ENCODE data around the gene LEF1.

The LEF1 gene

GRCh38 chr4:108168671-108169523 is at the start of gene LEF1:
Gene LEF1, minus strand, starts transcription at chr4:108168932. Its CDS starts 1,165 bp downstream, at chr4:108167767.
- DNase-seq (ENCODE audit: low read depth, low spot score): peak; percentile 42

- no peak for DNase-seq (ENCODE audit: low read depth, low spot score)
These were observed 47.8 kb upstream of the LEF1 start for GRCh38 chr4:108216510-108216909.

- no peak for DNase-seq (ENCODE audit: low read depth, low spot score)
These were observed 46.3 kb upstream of the LEF1 start for GRCh38 chr4:108215055-108215454.

GRCh38 chr4:108213723-108214122 is 45.0 kb upstream of the LEF1 start:
- DNase-seq (ENCODE audit: low read depth, low spot score): no peak

DNA sequence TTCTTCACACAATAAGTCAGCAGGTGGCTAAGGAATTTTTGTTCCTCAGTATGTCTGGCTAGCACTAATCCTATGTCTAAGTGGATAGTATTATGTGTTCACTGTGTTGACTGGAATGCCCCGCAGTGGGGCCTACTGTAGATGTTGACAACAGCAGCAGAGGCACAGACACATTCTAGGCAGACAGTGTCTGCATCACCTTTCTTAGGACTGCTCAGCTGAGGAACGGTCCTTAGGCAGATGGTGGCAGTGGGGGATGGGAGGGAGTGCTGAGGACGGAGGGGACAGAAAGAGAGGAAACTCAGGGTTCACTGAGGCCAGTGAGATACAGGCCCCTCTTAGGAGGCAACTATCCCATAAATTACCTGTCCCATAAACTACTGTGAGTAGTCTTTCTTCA is 44.6 kb upstream of the LEF1 start:
- DNase-seq (ENCODE audit: low read depth, low spot score): no peak

GRCh38 chr4:108210989-108211835 is 42.5 kb upstream of the LEF1 start:
- DNase-seq (ENCODE audit: low read depth, low spot score): no peak

GRCh38 chr4:108209489-108209888 is 40.8 kb upstream of the LEF1 start:
- DNase-seq (ENCODE audit: low read depth, low spot score): no peak

GRCh38 chr4:108205859-108206258 is 37.1 kb upstream of the LEF1 start:
- no peak for DNase-seq (ENCODE audit: low read depth, low spot score)

- DNase-seq (ENCODE audit: low read depth, low spot score): no peak
These were observed 35.8 kb upstream of the LEF1 start for GRCh38 chr4:108204518-108204917.

DNA sequence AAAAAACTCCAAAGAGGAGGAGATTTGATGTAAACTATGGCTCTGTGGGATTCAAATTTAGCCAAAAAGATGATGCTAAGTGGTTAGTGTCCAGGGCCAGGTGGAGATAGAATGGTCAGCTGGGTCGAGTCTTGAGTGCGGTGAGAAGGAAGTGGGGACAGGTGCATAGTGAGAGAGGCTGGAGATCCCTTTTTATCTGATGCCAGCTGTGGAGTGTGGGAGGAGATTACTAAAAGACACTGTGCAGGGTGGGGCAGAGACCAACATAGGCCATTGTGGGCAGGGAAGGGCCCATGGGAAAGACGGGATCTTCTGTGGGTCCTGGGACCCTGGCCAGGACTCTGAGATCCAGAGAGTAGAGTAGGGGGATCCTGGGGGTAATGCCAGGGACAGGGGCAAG is 34.6 kb upstream of the LEF1 start:
- no peak for DNase-seq (ENCODE audit: low read depth, low spot score)

DNA sequence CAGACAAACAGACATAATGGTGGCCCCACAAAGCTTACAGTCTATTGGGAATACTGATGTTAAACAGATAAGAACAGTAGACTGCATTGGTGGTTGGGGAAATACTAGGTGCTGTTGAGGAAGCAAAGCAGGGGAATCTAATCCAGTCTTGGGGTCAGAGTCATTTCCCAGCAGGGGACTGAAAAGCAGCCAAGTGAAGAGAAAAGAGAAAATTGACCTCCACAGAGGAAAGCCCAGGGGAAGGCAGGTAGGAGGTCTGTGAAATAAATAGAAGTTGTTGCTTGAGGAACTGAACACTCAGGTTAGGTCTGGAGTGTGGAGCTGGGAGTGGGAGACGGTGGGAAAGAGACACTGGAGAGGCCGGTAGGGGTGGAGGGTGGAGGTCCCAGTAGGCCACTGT is 33.0 kb upstream of the LEF1 start:
- no peak for DNase-seq (ENCODE audit: low read depth, low spot score)

- DNase-seq (ENCODE audit: low read depth, low spot score): no peak
These were observed 31.1 kb upstream of the LEF1 start for GRCh38 chr4:108199881-108200280.

DNA sequence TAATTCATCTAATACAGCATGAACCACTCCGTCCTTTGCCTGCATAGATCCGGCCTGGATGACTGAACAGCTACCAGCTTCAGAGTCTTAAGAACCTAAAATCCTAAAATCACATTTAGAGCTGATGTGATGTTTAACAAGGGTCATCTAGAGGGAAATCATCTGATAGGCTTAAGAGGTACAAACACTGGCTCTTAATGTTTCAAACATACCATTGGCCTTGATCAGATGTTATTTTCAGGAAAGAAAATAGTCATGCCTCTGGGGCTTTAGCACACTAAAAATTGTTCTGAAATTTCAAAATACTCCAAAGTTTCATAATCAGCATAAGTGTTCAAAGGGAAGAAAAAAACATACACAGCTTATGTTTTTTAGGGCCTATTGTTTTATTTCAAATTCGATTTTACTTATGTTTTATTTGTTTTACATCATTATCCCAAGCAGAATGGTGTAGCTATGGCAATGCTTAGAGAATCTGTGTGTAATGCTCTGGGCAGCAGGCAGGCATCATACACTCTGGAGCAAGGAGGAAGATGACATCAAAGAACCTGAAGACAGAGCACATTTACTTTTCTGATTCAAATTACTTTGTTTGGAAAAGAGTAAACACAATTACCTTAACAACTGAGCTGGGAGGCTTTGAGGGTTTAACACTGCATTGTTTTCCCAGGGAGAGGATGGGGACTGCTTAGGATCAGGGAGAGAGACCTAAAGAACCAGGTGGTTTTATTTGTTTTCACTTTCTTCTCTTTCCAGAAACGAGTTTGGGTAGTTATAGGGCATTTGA is 25.3 kb upstream of the LEF1 start:
- no peak for DNase-seq (ENCODE audit: low read depth, low spot score)

DNA sequence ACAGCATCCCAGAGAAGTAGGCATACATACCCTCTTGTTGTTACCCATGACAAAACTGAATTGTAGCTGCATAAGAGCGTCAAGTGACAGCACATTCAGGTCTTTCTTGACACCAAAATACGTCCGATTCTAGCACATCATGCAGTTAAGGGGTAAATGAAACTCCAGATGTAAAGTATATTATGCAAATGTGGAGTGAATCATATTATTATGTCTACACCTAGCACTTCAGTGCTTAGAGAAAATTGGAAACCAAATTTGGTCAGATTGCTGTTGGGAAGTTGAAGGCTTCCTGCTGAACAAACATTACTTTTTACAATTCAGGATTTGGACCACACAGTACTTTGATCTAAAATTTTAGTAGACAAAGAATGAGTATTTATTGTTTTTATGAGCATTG is 24.2 kb upstream of the LEF1 start:
- DNase-seq (ENCODE audit: low read depth, low spot score): no peak

DNA sequence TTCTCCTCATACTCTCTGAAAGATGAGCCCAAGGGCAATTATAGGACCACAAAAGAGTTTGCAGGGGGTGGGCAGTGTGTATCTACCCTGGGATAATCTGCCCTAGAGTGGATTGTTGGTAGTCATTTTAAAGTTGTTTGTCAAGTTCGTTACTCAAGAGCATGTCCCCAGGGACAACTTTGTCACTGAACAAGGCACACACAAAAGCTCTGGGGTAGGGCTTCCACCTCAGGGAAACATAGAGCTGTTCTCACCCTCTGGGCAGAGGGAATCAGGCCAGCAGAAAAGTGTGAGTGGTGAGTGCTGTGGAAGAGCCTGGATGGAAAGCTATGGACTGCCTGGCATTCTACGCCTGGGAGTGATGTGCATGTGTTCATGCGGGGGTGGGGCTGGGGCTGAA is 23.3 kb upstream of the LEF1 start:
- DNase-seq (ENCODE audit: low read depth, low spot score): no peak

DNA sequence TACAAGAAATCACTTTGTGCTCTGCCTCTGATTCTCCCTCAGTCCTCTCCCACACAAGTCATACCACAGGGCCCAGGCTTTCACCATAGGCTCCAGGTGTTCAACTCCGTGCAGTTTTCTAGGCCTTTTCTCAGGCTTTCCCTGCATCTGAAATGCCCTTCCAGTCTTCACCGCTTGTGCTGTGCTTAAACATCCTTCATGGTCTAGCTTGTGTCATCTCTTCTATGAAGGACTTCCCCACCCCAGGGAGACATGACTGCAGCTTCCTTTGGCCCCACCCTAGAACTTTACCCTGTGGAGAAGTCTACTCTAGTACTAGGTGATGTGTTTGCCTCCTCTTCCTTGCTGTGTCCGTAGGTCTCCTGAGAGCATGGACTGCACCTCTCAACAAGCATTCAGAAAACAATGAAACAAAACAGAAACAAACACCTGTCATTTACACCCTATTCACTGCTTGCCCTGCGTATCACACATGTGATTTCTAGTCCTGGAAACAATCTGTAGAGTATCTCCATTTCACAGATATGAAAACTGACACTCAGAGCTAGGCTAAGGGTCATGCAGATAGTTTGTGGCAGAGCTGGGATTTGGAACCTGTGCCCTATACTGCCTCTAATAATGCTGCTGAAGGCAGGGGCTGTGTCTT is 22.7 kb upstream of the LEF1 start:
- DNase-seq (ENCODE audit: low read depth, low spot score): no peak

DNA sequence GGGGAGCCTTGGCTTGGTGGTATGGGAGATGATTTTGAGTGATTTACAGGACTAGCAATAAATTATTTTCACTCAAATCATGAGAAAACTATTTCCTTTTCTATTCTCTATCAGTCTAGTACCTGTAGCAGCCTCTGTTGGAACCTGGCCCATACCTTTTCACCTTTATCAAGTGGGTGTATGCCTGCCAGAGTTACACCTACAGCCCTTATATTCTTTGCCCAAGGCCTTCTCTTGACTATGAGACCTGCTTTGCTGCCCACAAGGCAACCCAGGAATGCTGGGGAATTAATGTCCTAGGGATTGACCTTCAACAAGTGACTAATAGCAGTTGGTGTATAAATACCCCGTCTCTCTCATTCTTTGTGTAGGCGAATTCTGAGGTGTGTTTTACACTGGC is 20.0 kb upstream of the LEF1 start:
- DNase-seq (ENCODE audit: low read depth, low spot score): no peak

DNA sequence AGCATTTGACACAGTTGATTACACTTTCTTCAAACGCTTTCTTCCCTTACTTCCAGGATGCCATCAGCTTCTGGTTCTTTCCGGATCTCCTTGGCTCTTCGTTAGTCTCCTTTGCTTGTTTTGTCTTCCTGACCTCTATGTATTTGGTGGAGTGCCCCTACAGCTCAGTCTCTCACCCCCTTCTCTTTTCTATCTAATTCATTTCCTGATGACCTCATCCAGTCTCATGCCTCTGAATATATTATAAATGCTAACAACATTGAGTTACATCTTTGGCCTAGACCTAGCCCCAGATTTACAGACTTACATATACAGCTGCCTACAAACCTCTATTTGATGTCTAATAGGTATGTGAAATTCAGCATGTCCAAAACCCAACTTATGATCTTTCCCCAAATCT is 16.5 kb upstream of the LEF1 start:
- DNase-seq (ENCODE audit: low read depth, low spot score): no peak

- DNase-seq (ENCODE audit: low read depth, low spot score): no peak
These were observed 15.8 kb upstream of the LEF1 start for GRCh38 chr4:108184453-108185049.

GRCh38 chr4:108181704-108182103 is 13.0 kb upstream of the LEF1 start:
- DNase-seq (ENCODE audit: low read depth, low spot score): no peak

DNA sequence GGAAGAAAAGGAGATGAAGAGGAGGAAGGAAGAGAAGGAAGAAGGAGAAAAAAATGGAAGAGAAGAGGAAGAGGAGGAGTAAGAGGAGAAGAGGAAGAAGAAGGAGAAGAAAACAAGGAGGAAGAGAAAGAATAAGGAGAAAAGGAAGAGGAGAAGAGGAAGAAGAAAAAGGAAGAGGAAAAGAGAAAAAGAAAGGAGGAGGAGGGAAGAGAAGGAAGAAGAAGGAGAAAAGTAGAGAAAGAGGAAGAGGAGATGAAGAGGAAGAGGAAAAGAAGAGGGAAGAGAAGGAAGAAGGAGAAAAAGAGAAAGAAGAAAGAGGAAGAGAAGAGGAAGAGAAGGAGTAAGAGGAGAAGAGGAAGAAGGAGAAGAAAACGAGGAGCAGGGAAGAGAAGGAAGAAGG is 11.8 kb upstream of the LEF1 start:
- DNase-seq (ENCODE audit: low read depth, low spot score): no peak

Data from activated CD4-positive, CD25-positive, alpha-beta regulatory T cell treated with anti-CD3 and anti-CD28 coated beads, Interleukin-2, amount 50 U/mL, for 16 hours (primary cell).